Measurements from ENCODE around the gene INTS3.
"Not testable (repeated sequence)": the region's sequence is repeated elsewhere in the genome, so short reads cannot be mapped to it uniquely, and the experiment has no call there.

Gene INTS3

GRCh38 chr1:153752072-153752471 lies 24.2 kb downstream of the INTS3 start:
- DNase-seq (ENCODE audit: low read depth) = no peak

GRCh38 chr1:153752571-153753195 lies 24.8 kb downstream of the INTS3 start:
- DNase-seq (ENCODE audit: low read depth) = no peak

GRCh38 chr1:153754266-153754665 lies 26.4 kb downstream of the INTS3 start:
- no peak for DNase-seq (ENCODE audit: low read depth)

- no peak for DNase-seq (ENCODE audit: low read depth)
Observed at GRCh38 chr1:153760440-153760839, 32.6 kb downstream of the INTS3 start.

GRCh38 chr1:153763365-153764225 lies 35.7 kb downstream of the INTS3 start:
- DNase-seq (ENCODE audit: low read depth) = no peak

GRCh38 chr1:153764310-153764709 lies 36.5 kb downstream of the INTS3 start:
- DNase-seq (ENCODE audit: low read depth) = no peak

GRCh38 chr1:153766663-153767062 lies 38.8 kb downstream of the INTS3 start:
- not testable (repeated sequence) for DNase-seq (ENCODE audit: low read depth)

- no peak for DNase-seq (ENCODE audit: low read depth)
Observed at GRCh38 chr1:153767519-153767918, 39.7 kb downstream of the INTS3 start.

GRCh38 chr1:153768316-153769181 lies 40.7 kb downstream of the INTS3 start:
- DNase-seq (ENCODE audit: low read depth) = no peak

- DNase-seq (ENCODE audit: low read depth) = no peak
Observed at GRCh38 chr1:153769221-153769620, 41.4 kb downstream of the INTS3 start.

GRCh38 chr1:153770797-153771196 lies 42.9 kb downstream of the INTS3 start:
- DNase-seq (ENCODE audit: low read depth) = no peak

GRCh38 chr1:153771261-153771660 lies 43.4 kb downstream of the INTS3 start:
- no peak for DNase-seq (ENCODE audit: low read depth)

- DNase-seq (ENCODE audit: low read depth) = no peak
Observed at GRCh38 chr1:153771841-153772593, 44.2 kb downstream of the INTS3 start.

GRCh38 chr1:153773096-153773921 lies 45.5 kb downstream of the INTS3 start:
- DNase-seq (ENCODE audit: low read depth) = no peak

GRCh38 chr1:153774026-153774595 lies 46.3 kb downstream of the INTS3 start:
- no peak for DNase-seq (ENCODE audit: low read depth)

GRCh38 chr1:153774780-153775457 lies 47.1 kb downstream of the INTS3 start, which contains the start of gene SLC27A3:
Gene SLC27A3, plus strand, starts transcription at chr1:153775407. Its CDS starts 91 bp downstream, at chr1:153775498.
- no peak for DNase-seq (ENCODE audit: low read depth)

- peak; percentile 47 for DNase-seq (ENCODE audit: low read depth)
Observed at GRCh38 chr1:153775458-153776327, 47.8 kb downstream of the INTS3 start.

- DNase-seq (ENCODE audit: low read depth) = no peak
Observed at GRCh38 chr1:153776352-153776751, 48.5 kb downstream of the INTS3 start.

GRCh38 chr1:153776845-153777370 lies 49.1 kb downstream of the INTS3 start:
- DNase-seq (ENCODE audit: low read depth) = no peak

Data from activated T-helper 1 cell treated with Interleukin-2 at 50 U/mL for 16 hours (primary cell).